Activated T-helper 17 cell treated with anti-CD3 and anti-CD28 coated beads, Interleukin-2, amount 50 U/mL, for 72 hours (primary cell): Measurements from ENCODE around the gene RHD. TPM values are rescaled to one million over a fixed set of nuclear protein-coding genes. Genes with fewer than 3 reads are reported as not detected.
"Not testable (repeated sequence)": the region's sequence is repeated elsewhere in the genome, so short reads cannot be mapped to it uniquely, and the experiment has no call there.

Experiments used
- ATAC-seq: fragments of 150-1000 bp; cut with Tn5 transposase; replicated peaks from 2 replicates; pipeline ENCODE4 v1.10.0; 2021; ENCODE audit warnings: mild to moderate bottlenecking, moderate library complexity
- H3K27ac Mint-ChIP-seq: one replicate; pipeline ENCODE4 v1.8.0; 2022; ENCODE audit warnings: mixed read lengths
- H3K27me3 Mint-ChIP-seq: one replicate; pipeline ENCODE4 v1.8.0; 2022; ENCODE audit warnings: mixed read lengths
- H3K36me3 Mint-ChIP-seq: one replicate; pipeline ENCODE4 v1.8.0; 2022; ENCODE audit warnings: low read depth, mild to moderate bottlenecking, mixed read lengths
- H3K4me1 Mint-ChIP-seq: one replicate; pipeline ENCODE4 v1.8.0; 2022; ENCODE audit warnings: mixed read lengths
- H3K4me3 Mint-ChIP-seq: one replicate; pipeline ENCODE4 v1.8.0; 2022; ENCODE audit warnings: mild to moderate bottlenecking, mixed read lengths
- H3K9me3 Mint-ChIP-seq: one replicate; pipeline ENCODE4 v1.8.0; 2022; ENCODE audit warnings: mixed read lengths
- total RNA-seq, 2 donors: library from RNA; stranded (reverse); gene quantifications; one replicate each; pipeline ENCODE4 v1.2.3, GENCODE V29; 2022

The RHD gene
- total RNA-seq, 2 donors from 2014 or later, result 0.11 TPM; not detected in 1

DNA sequence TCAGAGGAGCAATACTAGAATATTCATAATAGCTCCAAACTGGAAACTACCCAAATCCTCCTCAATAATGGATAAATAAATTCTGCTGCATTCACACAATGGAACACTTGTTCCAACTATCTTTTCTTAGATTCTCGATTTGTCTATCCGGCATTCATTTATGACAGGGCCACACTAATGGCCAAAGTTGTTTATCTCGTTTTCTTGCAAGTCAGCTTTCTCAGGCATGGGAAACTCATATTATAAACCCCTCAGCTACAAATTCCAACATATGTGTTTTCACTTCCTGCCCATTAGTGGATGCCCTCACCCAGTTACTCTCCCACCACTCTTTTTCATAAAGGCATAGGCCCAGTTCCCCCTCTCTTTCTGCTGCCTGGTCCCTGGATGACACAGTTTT lies 106.1 kb downstream of the RHD start:
- not testable (repeated sequence) for H3K9me3 Mint-ChIP-seq, ATAC-seq, H3K4me1 Mint-ChIP-seq, H3K27ac Mint-ChIP-seq, H3K4me3 Mint-ChIP-seq, H3K27me3 Mint-ChIP-seq, H3K36me3 Mint-ChIP-seq

Other genes with a start within 250 kb of the RHD start
- 10 to 100 TPM; 39.1 to 46.1 TPM for gene SYF2, start 40.0 kb upstream of the RHD start, total RNA-seq
- 100 to 1,000 TPM; 120 to 228 TPM for gene RSRP1, start 25.1 kb upstream of the RHD start, total RNA-seq
- 100 to 1,000 TPM in 1 of 2 donors, 10 to 100 TPM in 1; 76.3 to 125 TPM for gene TMEM50A, start 65.8 kb downstream of the RHD start, total RNA-seq
- 1 to 10 TPM in 1 of 2 donors, not detected in 1; 1.3 TPM for gene RHCE, start 148.3 kb downstream of the RHD start, total RNA-seq
- gene MACO1, start 158.4 kb downstream of the RHD start, total RNA-seq, result 10 to 100 TPM; 12.4 to 18.8 TPM